Activated B cell treated with CpG ODN at 0.5 μM for 24 hours (primary cell): Measurements from ENCODE around the gene CDC14A. TPM values are rescaled to one million over a fixed set of nuclear protein-coding genes. Genes with fewer than 3 reads are reported as not detected.

Source experiments
- ATAC-seq: fragments of 200-7000 bp; cut with Tn5 transposase; one replicate; pipeline ENCODE4 v1.10.0; 2021; ENCODE audit warnings: low read depth, mild to moderate bottlenecking, moderate library complexity
- CTCF ChIA-PET: fragments of 350-600 bp; sonication (Branson Sonifier 250); formaldehyde crosslinking; loops from one replicate; lab custom pipeline; 2021; ENCODE audit warnings: antibody characterized with exemption; lab: Charles Lee
- POLR2A ChIA-PET: fragments of 350-600 bp; sonication (Branson Sonifier 250); formaldehyde crosslinking; loops from one replicate; lab custom pipeline; 2021; ENCODE audit warnings: antibody characterized with exemption; lab: Charles Lee
- DNase-seq: peaks from one replicate; pipeline ENCODE4 v3.0.0; 2022
- H3K27ac Mint-ChIP-seq: one replicate; pipeline ENCODE4 v1.8.0; 2020; ENCODE audit warnings: mixed read lengths
- H3K27me3 Mint-ChIP-seq: one replicate; pipeline ENCODE4 v1.8.0; 2021; ENCODE audit warnings: mixed read lengths
- H3K36me3 Mint-ChIP-seq: one replicate; pipeline ENCODE4 v1.8.0; 2021; ENCODE audit warnings: low read depth, mixed read lengths
- H3K4me1 Mint-ChIP-seq: one replicate; pipeline ENCODE4 v1.8.0; 2021; ENCODE audit warnings: mixed read lengths
- H3K4me3 Mint-ChIP-seq: one replicate; pipeline ENCODE4 v1.8.0; 2020; ENCODE audit warnings: mild to moderate bottlenecking, mixed read lengths
- H3K9me3 Mint-ChIP-seq: one replicate; pipeline ENCODE4 v1.8.0; 2020; ENCODE audit warnings: mixed read lengths
- CTCF ChIP-seq: fragments of 200-600 bp; IDR thresholded peaks from one replicate; pipeline ENCODE4 v1.8.0; 2022; ENCODE audit warnings: antibody characterized with exemption, mild to moderate bottlenecking
- intact Hi-C: fragments of 100-400 bp; cut with micrococcal nuclease; formaldehyde crosslinking; loops from one replicate; pipeline ENCODE4 v1.15.1; 2024
- total RNA-seq: library from RNA; stranded (reverse); gene quantifications from 2 replicates; pipeline ENCODE4 v1.2.3, GENCODE V29; 2022

CDC14A gene
- total RNA-seq, 1 donor from 2014 or later: 16.8 TPM

GRCh38 chr1:100565937-100566699 is 213.8 kb downstream of the CDC14A start:
- H3K4me1 Mint-ChIP-seq: peaks cover 8% of the 10 kb centered on the region
- intact Hi-C loops: no loop called here
- H3K4me3 Mint-ChIP-seq: no peak overlapping the region
- no peaks in the 10 kb centered on the region for H3K36me3 Mint-ChIP-seq
- CTCF ChIA-PET: no interaction called here
- DNase-seq (no peak), ATAC-seq (no peak)
- peaks cover 6% of the 10 kb centered on the region for H3K27me3 Mint-ChIP-seq
- H3K27ac Mint-ChIP-seq: no peak overlapping the region
- no peak for TF ChIP-seq CTCF
- POLR2A ChIA-PET: no interaction called here
- H3K9me3 Mint-ChIP-seq: peaks cover 10% of the 10 kb centered on the region

DNA sequence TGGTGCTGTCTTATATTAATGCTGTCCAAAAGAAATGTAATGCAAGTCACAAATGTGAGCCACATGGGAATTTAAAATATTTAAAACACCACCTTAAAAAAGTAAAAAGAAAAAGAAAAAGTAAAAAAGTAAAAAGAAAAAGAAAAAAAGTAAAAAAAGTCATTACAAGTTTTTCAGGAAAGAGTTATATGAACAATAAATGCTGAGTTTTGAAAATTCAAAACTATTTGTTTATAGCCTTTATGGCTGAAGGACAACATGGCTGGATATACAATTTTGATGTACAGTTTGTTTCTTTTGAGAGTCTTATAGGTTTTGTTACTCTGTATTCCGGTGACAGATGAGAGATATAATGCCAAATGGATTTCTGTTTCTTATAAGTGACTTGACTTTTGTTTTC is 214.8 kb downstream of the CDC14A start:
- POLR2A ChIA-PET: no interaction called here
- intact Hi-C loops: no loop called here
- H3K27me3 Mint-ChIP-seq: peaks cover 13% of the 10 kb centered on the region
- no peak for DNase-seq
- TF ChIP-seq CTCF: no peak
- H3K9me3 Mint-ChIP-seq: peaks cover 10% of the 10 kb centered on the region
- H3K4me3 Mint-ChIP-seq: no peak overlapping the region
- H3K4me1 Mint-ChIP-seq: peaks cover 8% of the 10 kb centered on the region
- no peak overlapping the region for H3K27ac Mint-ChIP-seq
- no peak for ATAC-seq
- no peaks in the 10 kb centered on the region for H3K36me3 Mint-ChIP-seq
- CTCF ChIA-PET: no interaction called here

Other genes with a start within 250 kb of the CDC14A start
- gene SASS6, start 219.6 kb upstream of the CDC14A start, total RNA-seq: 5.5 and 5.9 TPM in 2 replicates
- gene TRMT13, start 219.3 kb upstream of the CDC14A start, total RNA-seq: 27.2 and 31.4 TPM in 2 replicates
- 0.71 and 0.75 TPM in 2 replicates for gene LRRC39, start 174.2 kb upstream of the CDC14A start, total RNA-seq
- 9.8 and 11.6 TPM in 2 replicates for gene DBT, start 102.7 kb upstream of the CDC14A start, total RNA-seq
- 32.3 and 34.5 TPM in 2 replicates for gene RTCA, start 86.3 kb upstream of the CDC14A start, total RNA-seq
- not detected in 2 replicates for gene GPR88, start 185.6 kb downstream of the CDC14A start, total RNA-seq